CD14-positive monocyte (primary cell): ENCODE measurements around the gene TIAM1. TPM values are rescaled to one million over a fixed set of nuclear protein-coding genes. Genes with fewer than 3 reads are reported as not detected.

Experiments
- DNase-seq, 3 donors: peaks; one replicate each; pipeline ENCODE4 v3.0.0-alpha.2; 2011 to 2022
- H2AFZ ChIP-seq: 2 replicates; pipeline ENCODE4 v1.6.0; 2012; ENCODE audit warnings: mild to moderate bottlenecking, low read depth, low read length, inconsistent platforms; ENCODE audit not compliant: insufficient read depth, poor library complexity, severe bottlenecking
- H3K27ac ChIP-seq, 2 donors: 1 replicate in 1 of 2; 2 replicates in 1 of 2; pipeline ENCODE4 v1.5.1; 2012 to 2013; ENCODE audit warnings: low read length in 2 of 2, control low read depth in 1 of 2, inconsistent platforms in 1 of 2, low read depth in 1 of 2, mild to moderate bottlenecking in 1 of 2
- H3K27me3 ChIP-seq, 2 donors: one replicate each; pipeline versions ENCODE4 v1.6.0 to v1.6.1; 2011 to 2013; ENCODE audit warnings: low read length in 2 of 2; ENCODE audit not compliant: control insufficient read depth in 2 of 2, insufficient read depth in 2 of 2
- H3K36me3 ChIP-seq, 2 donors: replicated peaks in 1 of 2; 1 replicate in 1 of 2; 2 replicates in 1 of 2; pipeline versions ENCODE4 v1.5.1 to v1.6.1; 2012 to 2013; ENCODE audit warnings: low read length in 2 of 2, control low read depth in 1 of 2, inconsistent platforms in 1 of 2, mild to moderate bottlenecking in 1 of 2; ENCODE audit not compliant: insufficient read depth in 2 of 2, control insufficient read depth in 1 of 2
- H3K4me1 ChIP-seq, 2 donors: 1 replicate in 1 of 2; 2 replicates in 1 of 2; pipeline versions ENCODE4 v1.5.1 to v1.6.1; 2012 to 2013; ENCODE audit warnings: low read length in 2 of 2, control low read depth in 1 of 2, inconsistent platforms in 1 of 2, mild to moderate bottlenecking in 1 of 2, moderate library complexity in 1 of 2; ENCODE audit not compliant: insufficient read depth in 2 of 2, control insufficient read depth in 1 of 2
- H3K4me2 ChIP-seq: replicated peaks from 2 replicates; pipeline ENCODE3; 2012; ENCODE audit warnings: low read length, moderate library complexity, mild to moderate bottlenecking; ENCODE audit not compliant: poor library complexity, severe bottlenecking; ENCODE audit errors: extremely low read depth
- H3K4me3 ChIP-seq, 3 experiments: fragments of 200-600 bp in 1 of 3; sonication (generic) in 1 of 3; replicated peaks in 1 of 3; 1 replicate in 2 of 3; 2 replicates in 1 of 3; pipeline ENCODE4 v1.5.1; 2011 to 2013; ENCODE audit warnings: low read length in 3 of 3, mild to moderate bottlenecking in 3 of 3, control low read depth in 2 of 3, low read depth in 2 of 3, inconsistent platforms in 1 of 3, moderate library complexity in 1 of 3
- H3K79me2 ChIP-seq: 2 replicates; pipeline ENCODE4 v1.6.0; 2012; ENCODE audit warnings: mild to moderate bottlenecking, control low read depth, inconsistent platforms, low read length, moderate library complexity; ENCODE audit not compliant: insufficient read depth
- H3K9ac ChIP-seq: 2 replicates; pipeline ENCODE4 v1.6.0; 2017; ENCODE audit warnings: low read length, mild to moderate bottlenecking; ENCODE audit not compliant: insufficient read depth, poor library complexity, severe bottlenecking
- H3K9me3 ChIP-seq, 2 donors: replicated peaks in 1 of 2; 1 replicate in 1 of 2; 2 replicates in 1 of 2; pipeline versions ENCODE4 v1.5.1 to v1.6.1; 2012 to 2013; ENCODE audit warnings: low read length in 2 of 2, control low read depth in 1 of 2; ENCODE audit not compliant: control insufficient read depth in 1 of 2, insufficient read depth in 1 of 2
- H4K20me1 ChIP-seq: 2 replicates; pipeline ENCODE4 v1.6.0; 2012; ENCODE audit warnings: mild to moderate bottlenecking, low read length, control low read depth, moderate library complexity; ENCODE audit not compliant: insufficient read depth
- H3K27ac Mint-ChIP-seq, 7 donors: one replicate each; pipeline ENCODE4 v1.8.0; 2020; ENCODE audit warnings: mild to moderate bottlenecking in 7 of 7, mixed read lengths in 7 of 7, moderate library complexity in 6 of 7, inconsistent platforms in 2 of 7
- H3K27me3 Mint-ChIP-seq, 3 donors: one replicate each; pipeline ENCODE4 v1.8.0; 2021 to 2022; ENCODE audit warnings: low read depth in 3 of 3, mild to moderate bottlenecking in 3 of 3, mixed read lengths in 3 of 3, moderate library complexity in 3 of 3, inconsistent platforms in 1 of 3
- H3K36me3 Mint-ChIP-seq, 2 donors: one replicate each; pipeline ENCODE4 v1.8.0; 2020; ENCODE audit warnings: mixed read lengths in 2 of 2, inconsistent platforms in 1 of 2, mild to moderate bottlenecking in 1 of 2
- H3K4me1 Mint-ChIP-seq: one replicate; pipeline ENCODE4 v1.8.0; 2020; ENCODE audit warnings: mild to moderate bottlenecking, mixed read lengths
- H3K4me3 Mint-ChIP-seq, 2 donors: one replicate each; pipeline ENCODE4 v1.8.0; 2020; ENCODE audit warnings: mild to moderate bottlenecking in 2 of 2, mixed read lengths in 2 of 2, moderate library complexity in 1 of 2
- H3K9me3 Mint-ChIP-seq, 7 donors: one replicate each; pipeline ENCODE4 v1.8.0; 2020 to 2022; ENCODE audit warnings: mixed read lengths in 7 of 7, mild to moderate bottlenecking in 6 of 7, moderate library complexity in 6 of 7, inconsistent platforms in 2 of 7
- WGBS: methylation state at CpG from one replicate; pipeline ENCODE4 v1.1.5; 2013; ENCODE audit warnings: missing lambda C conversion rate; ENCODE audit not compliant: insufficient coverage; 5-methylcytosine and 5-hydroxymethylcytosine counted together
- intact Hi-C, 2 donors: fragments of 100-400 bp; cut with micrococcal nuclease; formaldehyde crosslinking; loops; one replicate each; pipeline versions ENCODE4 v1.15.0 to v1.15.1; 2023
- polyA plus RNA-seq, 3 donors: library from polyadenylated mRNA; depleted of rRNA in 1 of 3; unstranded in 2 of 3; stranded (reverse) in 1 of 3; fragments of 300-500 nt in 2 of 3; fragments of >200 nt in 1 of 3; fragmentation: Illumina TruSeq in 2 of 3; gene quantifications; 1 replicate in 2 of 3; 2 replicates in 1 of 3; pipeline ENCODE4 v1.2.3, GENCODE V29; 2012 to 2021
- TF ChIP-seq, protein P1 (sequence below): fragments of 200-600 bp; IDR thresholded peaks from one replicate; pipeline ENCODE4 v1.8.0; 2022; ENCODE audit warnings: antibody characterized with exemption, mild to moderate bottlenecking

Gene TIAM1
- polyA plus RNA-seq, 3 donors = 17.7 to 55.0 (median 45.3) TPM

DNA sequence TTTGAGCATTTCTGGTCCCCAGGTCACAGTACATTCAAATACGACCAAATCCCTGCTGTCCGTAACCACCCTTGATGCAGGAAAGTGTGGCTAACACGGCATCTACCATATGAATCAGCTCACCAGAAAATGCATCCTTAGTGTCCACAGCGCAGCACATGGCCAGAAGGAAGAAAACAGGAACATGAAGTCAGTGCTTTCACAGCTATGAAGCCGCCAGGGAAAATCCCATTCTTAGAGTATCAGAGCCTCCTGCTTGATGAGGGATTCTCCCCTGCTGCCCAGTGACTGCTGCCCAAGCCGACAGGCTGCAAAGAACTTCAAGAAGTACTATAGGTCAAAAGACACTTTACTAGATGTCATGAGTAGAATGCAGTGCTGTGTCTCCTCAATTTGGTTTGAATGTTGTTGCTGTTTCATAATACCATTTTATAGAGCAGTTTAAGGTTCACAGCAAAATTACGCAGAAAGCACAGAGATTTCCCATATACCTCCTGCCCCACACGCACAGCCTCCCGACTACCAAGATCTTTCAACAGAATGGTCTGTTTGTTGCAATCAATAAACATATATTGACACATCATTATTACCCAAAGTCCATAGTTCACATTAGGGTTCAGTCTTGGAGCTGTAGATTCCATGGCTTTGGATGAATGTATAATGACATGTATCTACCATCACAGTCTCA, 14.5 kb downstream of the TIAM1 start:
- H4K20me1 ChIP-seq = peaks cover 100% of the 10 kb centered on the region
- H3K9ac ChIP-seq = no peak overlapping the region
- H3K4me3 Mint-ChIP-seq = no peak overlapping the region
- H3K27ac Mint-ChIP-seq = no peak overlapping the region
- no peak for DNase-seq
- H3K27me3 ChIP-seq = no peaks in the 10 kb centered on the region
- H3K4me3 ChIP-seq = no peak overlapping the region
- H3K36me3 ChIP-seq = peaks cover 0 to 54% of the 10 kb centered on the region in 2 donors
- H3K79me2 ChIP-seq = peaks cover 10% of the 10 kb centered on the region
- H3K4me2 ChIP-seq = no peak overlapping the region
- H3K27ac ChIP-seq = no peak overlapping the region
- no peak overlapping the region for H2AFZ ChIP-seq
- peaks cover 0 to 12% (median 9%) of the 10 kb centered on the region in 3 donors for H3K27me3 Mint-ChIP-seq
- 98% methylated on average over 5 of the region's 9 CpGs for WGBS
- intact Hi-C loops = no loop called here
- peaks cover 52 to 73% of the 10 kb centered on the region in 2 donors for H3K36me3 Mint-ChIP-seq
- H3K9me3 ChIP-seq = peaks cover 4 to 9% of the 10 kb centered on the region in 2 donors
- TF ChIP-seq, protein P1, sequence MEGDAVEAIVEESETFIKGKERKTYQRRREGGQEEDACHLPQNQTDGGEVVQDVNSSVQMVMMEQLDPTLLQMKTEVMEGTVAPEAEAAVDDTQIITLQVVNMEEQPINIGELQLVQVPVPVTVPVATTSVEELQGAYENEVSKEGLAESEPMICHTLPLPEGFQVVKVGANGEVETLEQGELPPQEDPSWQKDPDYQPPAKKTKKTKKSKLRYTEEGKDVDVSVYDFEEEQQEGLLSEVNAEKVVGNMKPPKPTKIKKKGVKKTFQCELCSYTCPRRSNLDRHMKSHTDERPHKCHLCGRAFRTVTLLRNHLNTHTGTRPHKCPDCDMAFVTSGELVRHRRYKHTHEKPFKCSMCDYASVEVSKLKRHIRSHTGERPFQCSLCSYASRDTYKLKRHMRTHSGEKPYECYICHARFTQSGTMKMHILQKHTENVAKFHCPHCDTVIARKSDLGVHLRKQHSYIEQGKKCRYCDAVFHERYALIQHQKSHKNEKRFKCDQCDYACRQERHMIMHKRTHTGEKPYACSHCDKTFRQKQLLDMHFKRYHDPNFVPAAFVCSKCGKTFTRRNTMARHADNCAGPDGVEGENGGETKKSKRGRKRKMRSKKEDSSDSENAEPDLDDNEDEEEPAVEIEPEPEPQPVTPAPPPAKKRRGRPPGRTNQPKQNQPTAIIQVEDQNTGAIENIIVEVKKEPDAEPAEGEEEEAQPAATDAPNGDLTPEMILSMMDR = no peak
- peaks cover 0 to 18% (median 5%) of the 10 kb centered on the region in 7 donors for H3K9me3 Mint-ChIP-seq
- H3K4me1 ChIP-seq = peaks cover 5 to 12% of the 10 kb centered on the region in 2 donors
- peaks cover 15% of the 10 kb centered on the region for H3K4me1 Mint-ChIP-seq

DNA sequence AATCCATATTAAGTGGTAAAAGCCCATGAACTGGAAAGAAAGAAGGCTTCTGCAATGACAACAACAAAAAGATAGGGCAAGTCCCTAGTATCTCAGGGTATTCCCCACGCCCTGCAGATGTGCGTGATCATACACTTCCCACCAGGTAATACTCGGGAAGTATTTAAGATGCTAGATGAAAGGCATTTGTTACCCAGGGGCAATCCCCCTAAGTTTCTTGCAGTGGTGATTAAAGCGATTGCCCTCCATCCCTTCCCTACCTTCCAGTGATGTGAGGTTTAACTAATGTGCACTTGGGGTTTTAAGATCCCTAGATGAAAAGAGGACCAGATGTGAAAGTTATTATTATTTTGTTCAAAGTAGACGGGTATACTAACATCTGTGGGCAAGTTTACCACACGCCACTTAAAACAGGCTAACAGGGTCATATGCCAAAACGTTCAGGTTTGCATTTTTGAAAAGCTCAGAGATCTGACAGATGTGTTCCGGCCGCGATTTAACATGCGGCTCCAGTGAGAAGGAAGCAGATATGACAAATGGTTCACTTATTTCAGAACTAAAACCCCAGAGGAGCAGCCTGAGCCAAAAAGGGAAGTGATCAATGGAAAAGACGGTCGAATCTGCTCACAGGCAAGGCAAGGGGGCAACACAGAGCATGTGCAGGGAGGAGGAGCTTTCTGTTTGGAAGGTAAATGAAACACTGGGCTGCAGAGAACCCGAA, 17.4 kb downstream of the TIAM1 start:
- Mint-ChIP-seq H3K27me3 (peaks cover 4 to 9% (median 4%) of the 10 kb centered on the region in 3 donors), H3K4me3 (peak overlapping the region; percentile 1 to 72), H3K27ac (peak overlapping the region in 3 of 7 donors; percentile 26 to 78 (median 31)), H3K36me3 (peaks cover 39 to 68% of the 10 kb centered on the region in 2 donors), H3K9me3 (peaks cover 0 to 15% (median 5%) of the 10 kb centered on the region in 7 donors), H3K4me1 (peaks cover 15% of the 10 kb centered on the region)
- Histone ChIP-seq H3K4me1 (peaks cover 5 to 12% of the 10 kb centered on the region in 2 donors), H3K36me3 (peaks cover 0 to 57% of the 10 kb centered on the region in 2 donors), H3K4me3 (no peak overlapping the region), H2AFZ (no peak overlapping the region), H3K9me3 (peaks cover 4 to 9% of the 10 kb centered on the region in 2 donors), H3K79me2 (peaks cover 10% of the 10 kb centered on the region), H3K9ac (peak overlapping the region; percentile 15), H4K20me1 (peaks cover 100% of the 10 kb centered on the region), H3K4me2 (peak overlapping the region; percentile 17), H3K27ac (no peak overlapping the region), H3K27me3 (no peaks in the 10 kb centered on the region)
- DNase-seq = peak in 2 of 3 donors; percentile 34 to 39
- intact Hi-C loops = no loop called here
- TF ChIP-seq, protein P1 = no peak
- 0% methylated on average over 7 of the region's 14 CpGs for WGBS
